ENCODE measurements around the gene GOLGA6L9.
"Not testable (repeated sequence)": the region's sequence is repeated elsewhere in the genome, so short reads cannot be mapped to it uniquely, and the experiment has no call there.

Gene GOLGA6L9

DNA sequence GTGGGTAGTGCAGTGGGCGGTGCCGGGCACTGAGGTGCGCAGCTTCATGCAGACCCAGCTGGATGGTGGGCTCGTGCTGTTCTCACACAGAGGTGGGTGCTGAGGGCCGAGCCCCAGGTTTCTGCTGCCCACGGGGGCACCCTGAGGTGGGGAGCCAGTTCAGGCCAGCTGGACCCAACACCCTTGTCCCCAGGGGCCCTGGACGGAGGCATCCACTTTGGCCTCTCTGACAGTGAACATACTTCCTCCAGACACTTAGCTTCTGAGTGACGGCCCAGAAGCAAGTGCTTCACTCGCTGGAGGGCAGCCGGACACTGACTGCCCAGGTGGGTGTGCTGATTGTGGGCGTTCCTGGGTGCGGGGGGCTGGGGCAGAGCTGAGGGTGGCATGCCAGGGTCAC is 39.8 kb downstream of the GOLGA6L9 start:
- DNase-seq = not testable (repeated sequence)

GRCh38 chr15:82472269-82472982 is 42.8 kb downstream of the GOLGA6L9 start:
- DNase-seq = not testable (repeated sequence)

DNA sequence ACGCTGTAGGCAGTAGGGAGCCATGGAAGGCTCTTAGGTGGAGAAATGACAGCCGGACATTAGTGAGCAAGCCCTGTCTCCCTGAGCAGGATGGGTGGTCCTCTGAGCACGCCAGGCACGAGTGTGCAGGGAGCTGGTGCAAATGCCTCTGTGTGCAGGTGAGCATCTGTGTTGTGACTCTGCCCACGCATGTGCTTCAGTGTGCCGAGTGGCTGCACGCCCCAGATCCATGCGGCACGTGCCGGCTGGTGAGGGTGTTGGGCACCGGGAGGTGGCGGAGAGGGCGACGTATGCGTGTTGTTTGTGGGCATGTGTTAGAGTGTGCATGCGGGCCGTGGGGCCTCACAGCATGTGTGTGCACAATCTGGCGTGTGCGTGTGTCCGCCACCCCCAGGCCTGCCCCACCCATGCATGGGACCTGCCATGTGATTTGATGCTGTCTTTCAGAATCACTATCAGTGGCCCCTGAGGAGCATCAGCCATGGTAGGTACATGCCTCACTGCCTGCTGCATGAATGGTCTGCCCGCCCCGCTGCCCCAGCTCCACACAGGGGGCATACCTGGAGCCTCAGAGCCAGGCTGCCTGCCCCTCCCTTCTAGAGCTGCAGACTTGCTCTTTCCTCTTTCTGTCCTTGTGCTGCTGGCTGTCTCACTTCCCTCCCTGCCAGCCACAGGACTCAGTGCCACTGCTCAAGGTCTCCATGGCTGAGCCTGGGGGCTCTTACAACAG is 45.1 kb downstream of the GOLGA6L9 start:
- DNase-seq = not testable (repeated sequence)

- not testable (repeated sequence) for DNase-seq
These were observed 45.8 kb downstream of the GOLGA6L9 start for GRCh38 chr15:82475345-82475967.

- DNase-seq = not testable (repeated sequence)
These were observed 47.2 kb downstream of the GOLGA6L9 start for GRCh38 chr15:82476697-82477342.

GRCh38 chr15:82477343-82478057 is 47.9 kb downstream of the GOLGA6L9 start:
- not testable (repeated sequence) for DNase-seq

All from activated CD4-positive, CD25-positive, alpha-beta regulatory T cell (primary cell).